Bone marrow (tissue), 2 donors: Measurements from ENCODE around the gene DFFA.
"Not testable (repeated sequence)": the region's sequence is repeated elsewhere in the genome, so short reads cannot be mapped to it uniquely, and the experiment has no call there.

ENCODE experiments used
- DNase-seq, 2 donors: peaks; one replicate each; lab custom pipeline; 2025; lab: John Stamatoyannopoulos, UW

Gene DFFA

DNA sequence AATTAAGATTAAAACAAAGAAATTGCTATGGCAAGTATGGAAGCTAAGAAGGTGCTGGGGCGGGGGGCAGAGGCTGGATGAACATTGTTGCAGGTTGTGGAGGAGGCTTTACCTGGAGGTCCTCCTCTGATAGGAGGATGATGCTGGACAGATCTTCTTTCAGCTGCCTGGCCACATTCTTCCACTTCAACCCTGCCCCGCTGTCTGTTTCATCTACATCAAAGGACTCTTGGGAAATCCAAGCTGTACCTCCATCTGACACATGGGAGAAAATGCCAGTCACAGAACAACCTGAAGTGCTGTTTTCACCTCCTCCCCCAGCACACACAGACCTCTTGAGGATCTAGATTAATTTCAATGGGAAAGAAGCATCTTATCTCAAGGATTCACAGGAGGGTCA is 5.3 kb downstream of the DFFA start:
- no peak for DNase-seq

DNA sequence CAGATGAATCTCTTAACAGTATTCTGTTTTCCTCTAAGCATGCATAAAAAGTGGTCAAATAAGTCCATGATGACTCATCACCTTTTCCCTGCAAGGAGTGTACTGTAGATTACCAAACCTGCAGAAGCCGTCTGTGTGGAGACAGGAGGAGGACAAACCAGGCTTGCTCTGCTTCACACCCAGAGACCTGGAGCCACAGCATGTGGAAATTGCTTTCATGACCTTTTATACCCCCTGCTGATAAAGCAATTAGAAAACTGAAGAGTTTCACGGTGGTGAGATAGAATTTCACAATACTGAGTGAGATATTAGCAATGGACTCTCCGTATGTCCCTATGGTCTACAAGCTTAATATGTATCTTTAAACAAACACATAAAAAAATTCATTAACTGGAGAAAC is 13.1 kb downstream of the DFFA start:
- DNase-seq, result no peak

DNA sequence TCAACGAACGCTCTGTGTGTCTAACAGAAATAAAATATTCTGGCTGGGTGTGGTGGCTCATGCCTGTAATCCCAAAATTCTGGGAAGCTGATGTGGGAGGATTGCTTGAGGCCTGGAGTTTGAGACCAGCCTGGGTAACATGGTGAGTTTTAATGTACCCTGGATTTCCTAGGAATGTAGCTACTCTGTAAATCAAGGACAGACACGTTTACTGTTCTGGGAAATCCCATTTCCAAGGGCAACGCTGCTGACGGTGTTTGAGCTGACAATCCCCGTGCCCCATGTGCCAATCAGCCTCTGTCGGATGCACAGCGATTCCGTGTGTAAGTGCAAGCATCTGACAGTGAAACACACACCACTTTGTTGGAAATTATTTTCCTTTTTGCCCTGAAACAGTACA is 14.5 kb downstream of the DFFA start:
- no peak for DNase-seq

DNA sequence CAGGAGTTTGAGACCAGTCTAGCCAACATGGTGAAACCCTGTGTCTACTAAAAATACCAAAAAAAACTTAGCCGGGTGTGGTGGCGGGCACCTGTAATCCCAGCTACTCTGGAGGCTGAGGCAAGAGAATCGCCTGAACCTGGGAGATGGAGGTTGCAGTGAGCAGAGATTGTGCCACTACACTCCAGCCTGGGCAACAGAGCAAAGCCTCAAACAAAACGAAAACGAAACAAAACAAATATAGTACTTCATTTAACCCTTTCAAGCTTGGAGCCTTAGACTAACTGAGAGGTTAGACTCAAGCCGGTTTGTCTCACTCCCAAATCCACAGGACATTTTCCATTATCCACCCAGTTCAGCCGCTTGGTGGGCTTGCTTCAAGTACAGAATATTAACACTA is 14.9 kb downstream of the DFFA start:
- not testable (repeated sequence) for DNase-seq

DNA sequence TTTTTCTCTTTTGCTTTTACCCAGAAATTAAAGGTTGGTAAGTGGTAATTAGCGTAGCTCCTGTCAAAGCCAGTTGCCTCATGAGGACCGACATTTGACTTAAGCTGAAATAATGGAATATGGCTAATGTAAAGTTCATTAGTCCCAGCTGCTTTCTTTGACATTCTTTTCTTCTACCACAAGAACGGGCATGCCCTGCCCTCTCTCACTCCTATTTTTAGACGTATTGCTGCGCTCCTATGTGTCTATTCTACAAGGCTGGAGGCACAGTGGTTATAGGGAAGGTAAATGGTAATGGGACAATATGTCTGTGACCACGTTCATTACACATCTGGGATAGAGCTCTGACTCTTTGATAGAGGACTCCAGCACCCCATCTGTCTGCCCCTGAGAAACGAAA is 15.7 kb downstream of the DFFA start:
- no peak for DNase-seq

DNA sequence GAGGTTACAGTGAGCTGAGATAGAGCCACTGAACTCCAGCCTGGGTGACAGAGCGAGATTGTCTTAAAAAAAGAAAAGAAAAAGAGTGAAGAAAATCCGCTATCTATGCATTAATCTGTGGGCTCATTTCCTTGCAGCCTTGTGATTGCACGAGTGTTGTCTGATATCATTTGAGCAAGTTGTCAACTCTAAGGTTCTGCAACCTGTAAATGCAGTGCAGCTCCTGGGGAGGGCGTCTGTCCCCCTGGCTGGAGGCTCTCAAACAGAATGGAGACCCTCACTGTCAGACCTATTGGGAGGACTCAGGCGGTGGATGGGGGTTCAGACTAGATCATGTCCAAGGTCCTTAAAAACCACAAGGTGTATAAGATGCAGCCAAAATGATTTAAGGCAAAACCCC is 16.3 kb downstream of the DFFA start:
- DNase-seq, result no peak

DNA sequence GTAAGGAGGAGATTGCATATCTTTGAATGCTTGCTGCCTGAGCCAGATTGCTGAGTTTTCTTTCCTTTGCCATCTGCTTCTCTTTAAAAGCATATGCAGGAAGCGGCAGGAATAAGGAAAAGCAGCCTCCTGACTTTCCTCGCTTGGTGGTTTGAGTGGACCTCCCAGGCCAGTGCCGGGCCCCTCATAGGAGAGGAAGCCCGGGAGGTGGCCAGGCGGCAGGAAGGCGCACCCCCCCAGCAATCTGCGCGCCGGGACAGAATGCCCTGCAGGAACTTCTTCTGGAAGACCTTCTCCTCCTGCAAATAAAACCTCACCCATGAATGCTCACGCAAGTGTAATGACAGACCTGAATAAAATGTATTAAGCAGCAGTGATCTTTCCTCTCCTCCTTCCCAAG is 21.0 kb downstream of the DFFA start:
- DNase-seq, result no peak

DNA sequence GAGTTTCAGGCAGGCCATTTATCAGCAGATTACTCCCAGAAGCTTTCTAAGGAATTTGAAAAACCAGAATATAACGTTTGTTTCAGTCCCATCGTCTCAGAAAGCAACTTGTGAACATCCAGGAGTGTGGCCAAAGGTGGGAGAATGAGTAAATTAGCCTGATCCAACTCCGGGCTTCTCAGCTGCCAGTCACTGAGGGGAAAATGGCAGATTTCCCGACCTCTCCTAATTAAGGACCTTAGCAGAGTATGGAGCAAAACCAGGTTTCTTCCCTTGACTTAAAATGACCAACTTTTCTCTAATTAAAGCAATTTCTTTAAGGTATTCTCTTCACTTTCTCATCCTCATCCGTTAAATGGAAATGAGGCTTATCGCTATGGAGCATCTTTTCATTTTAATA is 21.5 kb downstream of the DFFA start:
- DNase-seq, result no peak

DNA sequence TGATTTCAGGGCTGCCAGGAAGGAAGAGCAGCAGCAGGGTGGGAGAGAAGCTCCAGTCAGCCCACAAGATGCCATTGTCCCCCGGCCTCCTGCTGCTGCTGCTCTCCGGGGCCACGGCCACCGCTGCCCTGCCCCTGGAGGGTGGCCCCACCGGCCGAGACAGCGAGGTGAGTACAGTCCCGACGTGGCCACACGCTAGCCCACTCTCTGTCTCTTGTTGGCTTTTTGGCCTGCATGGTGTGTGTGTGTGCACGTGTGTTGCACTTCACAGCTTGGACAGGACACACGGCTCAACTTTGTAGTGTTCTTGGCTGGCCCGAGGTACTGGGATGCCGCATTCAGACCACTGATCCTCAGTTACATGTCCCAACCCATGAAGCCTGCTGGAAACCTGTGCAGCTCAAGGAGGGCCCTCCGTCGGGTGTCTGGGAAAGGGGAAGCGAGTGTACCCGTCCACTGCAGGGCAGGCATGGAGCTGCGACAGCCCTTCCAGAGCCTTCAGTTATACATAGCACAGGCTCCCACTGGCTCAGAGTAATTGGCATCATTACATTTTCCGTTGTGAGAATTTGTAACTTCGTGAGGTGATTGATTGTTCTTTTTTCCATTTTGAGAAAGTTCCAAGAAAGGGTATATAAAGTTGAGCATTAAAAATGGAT is 22.0 kb downstream of the DFFA start:
- DNase-seq, result no peak

DNA sequence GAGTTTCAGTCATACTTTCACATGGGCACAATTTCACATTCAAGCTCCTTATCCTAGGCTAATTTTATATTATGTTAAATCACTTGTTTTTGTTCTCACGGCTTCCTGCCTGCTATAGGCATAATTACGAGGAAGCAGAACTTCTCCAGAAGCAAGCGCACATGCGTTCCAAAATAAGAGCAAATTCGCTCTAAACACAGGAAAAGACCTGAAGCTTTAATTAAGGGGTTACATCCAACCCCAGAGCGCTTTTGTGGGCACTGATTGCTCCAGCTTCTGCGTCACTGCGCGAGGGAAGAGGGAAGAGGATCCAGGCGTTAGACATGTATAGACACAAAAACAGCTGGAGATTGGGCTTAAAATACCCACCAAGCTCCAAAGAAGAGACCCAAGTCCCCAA is 22.6 kb downstream of the DFFA start, which contains the start of gene CORT:
Gene CORT (plus strand): TSS at position 281 of the 400 bp plus-strand sequence. CDS start 193 bp downstream, outside the sequence.
- no peak for DNase-seq

DNA sequence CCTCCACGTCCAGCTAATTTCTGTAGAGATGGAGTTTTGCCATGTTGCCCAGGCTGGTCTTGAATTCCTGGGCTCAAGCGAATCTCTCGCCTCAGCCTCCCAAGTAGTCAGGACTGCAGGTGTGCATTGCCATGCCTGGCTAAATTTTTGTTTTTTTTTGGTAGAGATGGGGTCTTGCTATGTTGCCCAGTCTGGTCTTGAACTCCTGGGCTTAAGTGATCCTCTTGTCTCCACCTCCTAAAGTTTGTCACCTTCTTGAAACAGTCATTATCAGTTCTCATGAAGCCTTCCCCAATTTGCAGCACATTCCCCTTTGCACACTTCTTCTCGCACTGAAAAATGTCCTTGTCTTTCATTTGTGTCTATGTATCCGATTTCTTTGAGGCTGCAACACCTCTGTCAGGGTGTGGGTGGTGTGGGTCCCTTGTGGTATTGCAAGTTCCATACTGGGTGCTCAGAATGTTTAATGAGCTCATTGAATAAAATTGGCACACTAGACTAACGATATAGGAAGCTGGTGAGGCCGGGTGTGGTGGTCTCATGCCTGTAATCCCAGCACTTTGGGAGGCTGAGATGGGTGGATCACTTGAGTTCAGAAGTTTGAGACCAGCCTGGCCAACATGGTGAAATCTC is 25.4 kb downstream of the DFFA start:
- no peak for DNase-seq

DNA sequence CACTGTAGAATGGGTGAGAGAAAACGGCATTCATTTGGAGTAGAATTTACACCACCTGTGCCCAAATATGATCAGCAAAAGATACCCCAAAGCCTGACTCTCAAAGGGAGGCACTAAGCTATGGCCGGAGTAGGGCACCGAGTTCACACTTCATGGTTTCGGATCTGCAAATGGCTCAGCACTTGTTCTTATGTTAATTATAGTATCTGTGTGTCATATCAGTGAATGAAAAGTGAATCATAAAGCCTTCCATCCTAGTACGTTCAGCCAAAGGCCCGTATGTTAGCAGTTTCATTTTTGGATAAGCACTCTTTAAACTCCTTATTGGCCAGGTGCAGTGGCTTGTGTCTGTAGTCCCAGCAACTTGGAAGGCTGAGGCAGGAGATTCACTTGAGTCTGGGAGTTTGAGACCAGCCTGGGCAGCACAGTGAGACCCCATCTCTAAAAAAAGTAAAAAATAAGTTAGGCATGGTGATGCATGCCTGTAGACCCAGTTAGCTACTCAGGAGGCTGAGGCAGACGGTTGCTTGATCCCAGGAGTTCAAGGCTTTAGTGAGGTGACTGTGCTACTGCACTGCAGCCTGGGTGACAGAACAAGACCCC is 27.4 kb downstream of the DFFA start:
- DNase-seq, result no peak

DNA sequence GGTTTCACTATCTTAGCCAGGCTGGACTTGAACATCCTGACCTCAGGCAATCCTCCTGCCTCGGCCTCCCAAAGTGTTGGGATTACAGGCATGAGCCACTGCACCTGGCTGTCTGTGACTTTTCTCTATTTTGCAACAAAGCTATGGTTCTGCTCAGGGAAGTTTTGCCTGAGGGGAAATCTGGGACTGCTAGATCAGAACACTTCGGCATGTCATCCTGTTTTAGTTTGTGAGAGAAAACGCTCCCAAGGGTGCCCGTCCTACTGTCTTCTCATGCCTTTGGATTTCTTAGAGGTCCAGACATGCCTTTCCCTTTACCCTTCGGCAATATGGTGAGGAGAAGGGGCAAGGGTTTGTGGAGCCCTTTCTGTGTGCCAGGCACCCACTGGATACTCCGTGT is 28.1 kb downstream of the DFFA start:
- DNase-seq, result no peak

DNA sequence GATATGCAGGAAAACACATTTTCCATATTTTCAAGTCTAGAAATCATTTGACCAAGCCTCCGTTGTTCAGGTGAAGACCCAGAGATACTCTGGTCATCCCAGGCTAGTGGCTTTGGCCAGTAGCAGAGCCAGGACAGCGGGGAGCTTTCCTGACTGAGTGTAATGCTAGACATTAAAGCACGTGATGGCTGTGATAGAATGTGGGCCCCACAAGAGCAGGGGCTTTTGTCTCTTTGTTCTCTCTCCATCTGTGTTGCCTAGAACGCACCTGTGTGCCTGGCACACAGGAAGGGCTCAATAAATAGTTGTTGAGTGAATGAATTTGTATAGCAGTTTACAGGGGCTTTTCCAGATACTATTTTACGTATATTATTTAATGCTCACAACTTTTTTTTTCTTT is 31.5 kb downstream of the DFFA start:
- no peak for DNase-seq

DNA sequence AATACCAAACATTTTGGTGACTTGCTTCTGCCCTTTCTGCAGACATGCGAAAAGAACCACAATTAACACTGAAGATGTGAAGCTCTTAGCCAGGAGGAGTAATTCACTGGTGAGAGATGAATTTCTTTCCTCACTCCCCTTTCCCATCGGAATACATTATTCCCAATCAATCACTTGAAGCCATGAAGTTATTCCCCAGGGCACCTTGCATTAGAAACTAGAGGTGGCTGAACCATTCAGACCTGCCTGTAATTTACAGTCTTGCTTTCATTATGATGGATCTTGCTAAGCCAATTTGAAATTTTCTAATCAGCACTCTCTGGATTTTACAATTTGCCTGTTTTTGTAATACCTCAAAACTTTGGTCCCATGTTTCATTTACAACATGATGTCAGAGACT is 32.0 kb downstream of the DFFA start:
- DNase-seq, result no peak

DNA sequence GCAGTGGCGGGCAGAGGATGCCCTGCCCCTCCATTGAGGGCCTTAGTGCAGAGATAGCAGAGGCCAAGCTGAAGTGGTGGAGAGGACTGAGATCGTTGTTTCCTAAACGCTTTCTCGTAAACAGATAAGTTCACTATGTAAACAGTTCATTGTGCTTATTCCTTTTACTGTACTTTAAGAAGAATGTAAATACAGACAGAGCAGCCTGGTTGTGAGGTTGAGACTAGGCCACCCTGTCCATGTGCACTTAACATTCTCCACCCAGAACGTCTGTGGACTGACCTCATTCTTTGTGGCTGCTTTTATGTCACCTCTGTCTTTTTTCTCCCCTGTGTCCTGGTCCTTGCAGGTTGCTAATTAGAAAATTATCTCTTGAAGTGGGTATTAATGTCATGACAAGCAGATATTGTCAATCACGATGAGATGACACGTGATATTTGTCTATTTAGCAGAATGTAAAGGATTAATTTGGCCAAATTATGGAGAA is 33.6 kb downstream of the DFFA start:
- no peak for DNase-seq

DNA sequence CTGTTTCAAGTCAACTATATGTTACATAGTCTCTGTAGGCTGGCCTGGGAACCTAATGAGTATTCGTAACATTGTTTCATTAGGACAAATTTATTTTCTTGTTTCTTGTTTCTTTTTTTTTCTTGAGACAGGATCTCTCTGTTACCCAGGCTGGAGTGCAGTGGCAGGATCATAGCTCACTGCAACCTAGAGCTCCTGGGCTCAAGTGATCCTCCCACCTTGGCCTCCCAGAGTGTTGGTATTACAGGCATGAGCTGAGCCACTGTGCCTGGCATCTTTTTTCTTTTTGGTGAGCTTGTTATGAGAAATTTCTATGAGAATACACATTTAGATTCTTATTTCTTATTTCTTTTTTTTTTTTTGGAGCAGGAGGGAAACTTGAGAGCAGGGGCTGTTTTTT is 35.3 kb downstream of the DFFA start:
- DNase-seq, result no peak

DNA sequence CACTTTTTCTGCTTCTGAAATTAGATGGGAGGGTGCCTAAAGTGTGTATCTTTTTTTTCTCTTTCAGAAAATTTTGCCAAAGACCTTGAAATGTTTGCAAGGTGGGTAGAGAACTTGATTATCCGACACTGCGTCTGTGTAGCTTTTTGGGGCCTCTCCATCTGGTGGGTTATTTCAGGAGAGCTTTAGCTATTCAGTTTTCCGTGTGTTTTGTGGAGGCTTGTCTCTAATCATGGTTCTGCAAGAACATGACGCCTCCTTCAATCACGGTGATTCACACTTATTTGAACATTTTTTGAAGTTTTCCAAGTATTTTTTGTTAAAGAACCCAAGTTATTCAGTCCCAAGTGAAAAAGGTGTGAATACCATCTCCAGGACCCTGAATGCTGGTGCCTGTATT is 37.7 kb downstream of the DFFA start:
- no peak for DNase-seq

DNA sequence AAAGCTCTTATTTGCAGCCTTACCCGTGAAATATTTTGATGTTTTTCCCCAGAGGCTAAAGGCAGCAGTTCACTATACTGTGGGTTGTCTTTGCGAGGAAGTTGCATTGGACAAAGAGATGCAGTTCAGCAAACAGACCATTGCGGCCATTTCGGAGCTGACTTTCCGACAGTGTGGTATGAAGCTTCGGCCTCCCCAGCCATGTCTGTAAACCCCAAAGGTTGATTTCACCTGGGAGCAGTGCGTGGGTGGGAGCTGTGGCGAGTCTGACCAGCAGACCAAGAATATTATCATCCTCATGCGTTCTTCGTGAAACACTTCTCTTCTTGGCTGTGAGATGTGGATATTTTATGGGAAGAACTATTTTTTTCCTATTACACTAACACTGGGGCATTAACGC is 38.5 kb downstream of the DFFA start:
- DNase-seq, result no peak

DNA sequence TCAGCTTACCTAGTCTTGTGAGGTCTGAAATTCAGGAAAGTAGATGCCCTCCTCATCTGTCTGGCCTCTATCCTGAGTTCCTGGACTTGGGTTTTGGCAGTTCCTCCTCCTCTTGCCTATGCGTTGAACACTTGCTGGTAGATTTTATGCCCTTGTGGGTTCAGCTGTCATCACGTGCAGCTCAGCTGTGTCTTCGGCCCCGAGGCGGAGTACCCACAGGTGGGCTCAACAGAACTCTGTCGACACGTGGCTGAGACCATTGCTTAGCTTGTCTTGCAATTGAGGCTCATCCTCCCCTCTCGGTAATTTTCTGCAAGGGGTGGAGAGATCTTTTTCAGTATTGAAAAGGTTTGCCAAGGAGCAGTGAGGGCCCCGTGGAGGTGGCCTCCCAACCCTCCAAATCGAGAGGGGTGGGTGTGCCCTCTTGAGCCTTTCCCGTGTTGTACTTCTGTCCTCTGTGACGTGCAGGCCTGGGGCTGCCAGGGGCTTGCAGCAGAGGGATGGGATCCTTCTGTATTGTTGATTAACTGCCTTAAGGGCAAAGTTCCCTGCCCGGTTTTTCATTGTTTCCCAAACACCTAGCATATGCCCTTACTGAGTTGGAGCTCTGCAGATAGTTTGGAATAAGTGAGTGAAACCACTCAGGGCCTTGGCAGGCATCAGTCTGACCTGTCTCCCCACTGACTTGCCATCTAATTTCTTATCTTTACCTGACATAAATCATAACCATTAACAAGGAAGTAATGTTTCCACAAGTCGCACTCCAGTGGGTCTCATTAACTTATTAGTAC is 39.2 kb downstream of the DFFA start:
- no peak for DNase-seq

DNA sequence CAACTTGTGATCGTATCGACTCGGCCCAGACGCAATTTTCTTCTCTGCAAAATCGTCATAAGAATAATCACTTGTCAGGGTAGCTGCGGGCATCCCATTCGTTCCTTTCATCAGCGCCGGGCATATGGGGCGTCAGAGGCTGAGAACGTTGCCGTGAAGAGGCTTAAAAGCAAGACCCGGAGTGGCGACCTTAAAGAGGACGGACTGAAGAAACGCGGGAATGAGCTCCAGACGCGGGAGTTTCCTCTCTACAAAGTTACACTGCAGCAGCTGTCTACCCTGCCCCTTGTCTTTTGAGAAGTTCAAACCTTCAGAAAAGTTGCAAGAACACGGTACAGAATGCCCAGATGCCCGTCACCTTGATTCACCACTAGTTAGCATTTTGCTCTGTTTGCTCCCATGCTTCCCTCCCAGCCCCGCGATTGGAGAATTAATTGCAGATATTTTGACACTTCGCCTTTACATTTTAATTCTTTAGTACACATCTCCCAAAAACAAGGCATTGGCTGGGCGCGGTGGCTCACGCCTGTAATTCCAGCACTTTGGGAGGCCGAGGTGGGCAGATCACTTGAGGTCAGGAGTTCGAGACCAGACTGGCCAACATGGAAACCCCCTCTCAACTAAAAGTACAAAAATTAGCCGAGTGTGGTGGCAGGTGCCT is 41.1 kb downstream of the DFFA start:
- no peak for DNase-seq
